Stimulated activated CD8-positive, alpha-beta memory T cell treated with anti-CD3 and anti-CD28 coated beads, Interleukin-7, amount 100 ng/mL, for 24 hours (primary cell): Measurements from ENCODE around the gene MRM3.
"Not testable (repeated sequence)": the region's sequence is repeated elsewhere in the genome, so short reads cannot be mapped to it uniquely, and the experiment has no call there.

Experiments
- DNase-seq: peaks from one replicate; pipeline ENCODE4 v3.0.0-alpha.2; 2020; ENCODE audit warnings: low read depth

MRM3 gene

GRCh38 chr17:825216-825615 is 43.1 kb downstream of the MRM3 start:
- DNase-seq, result no peak

- DNase-seq, result no peak
Observed at GRCh38 chr17:826778-827177, 44.6 kb downstream of the MRM3 start.

GRCh38 chr17:828761-829160 is 46.6 kb downstream of the MRM3 start:
- DNase-seq, result no peak

- not testable (repeated sequence) for DNase-seq
Observed at GRCh38 chr17:829614-830013, 47.5 kb downstream of the MRM3 start.

GRCh38 chr17:830381-830780 is 48.2 kb downstream of the MRM3 start:
- no peak for DNase-seq

GRCh38 chr17:830950-831349 is 48.8 kb downstream of the MRM3 start:
- DNase-seq, result no peak

GRCh38 chr17:834136-834535 is 52.0 kb downstream of the MRM3 start:
- no peak for DNase-seq

GRCh38 chr17:835263-835662 is 53.1 kb downstream of the MRM3 start:
- DNase-seq, result no peak

- DNase-seq, result not testable (repeated sequence)
Observed at GRCh38 chr17:835721-836120, 53.6 kb downstream of the MRM3 start.

GRCh38 chr17:836151-836550 is 54.0 kb downstream of the MRM3 start:
- DNase-seq, result no peak

- DNase-seq, result no peak
Observed at GRCh38 chr17:838486-838885, 56.3 kb downstream of the MRM3 start.

GRCh38 chr17:841313-841712 is 59.2 kb downstream of the MRM3 start:
- DNase-seq, result no peak
